RCC 7860 (cell line): ENCODE measurements around the gene PATE3.

Source experiments
- DNase-seq: peaks from one replicate; pipeline ENCODE4 v3.0.0-alpha.2; 2015; ENCODE audit warnings: low spot score
- FAIRE-seq: peaks from 2 replicates; lab custom pipeline; 2012; peaks lifted over from hg19 to GRCh38; lab: Jason Lieb, UNC

PATE3 gene

GRCh38 chr11:125835748-125836147 lies 47.8 kb downstream of the PATE3 start:
- no peak for FAIRE-seq
- DNase-seq, result no peak
